SK-N-MC (cell line): Measurements from ENCODE around the gene TSPAN15.

Experiments used
- EZH2 ChIP-seq: fragments of 200-600 bp; sonication (generic); IDR thresholded peaks from one replicate; pipeline ENCODE4 v1.6.1; 2017; ENCODE audit warnings: antibody characterized with exemption
- POLR2AphosphoS5 ChIP-seq: IDR thresholded peaks from 2 replicates; pipeline ENCODE4 v1.6.1; 2012; ENCODE audit warnings: mild to moderate bottlenecking, low read depth, low read length, borderline replicate concordance

GRCh38 chr10:69464801-69465401 lies 13.6 kb downstream of the TSPAN15 start:
- no peak for TF ChIP-seq POLR2AphosphoS5
- TF ChIP-seq EZH2: no peak
